ENCODE data around the gene ZDHHC6.

DNA sequence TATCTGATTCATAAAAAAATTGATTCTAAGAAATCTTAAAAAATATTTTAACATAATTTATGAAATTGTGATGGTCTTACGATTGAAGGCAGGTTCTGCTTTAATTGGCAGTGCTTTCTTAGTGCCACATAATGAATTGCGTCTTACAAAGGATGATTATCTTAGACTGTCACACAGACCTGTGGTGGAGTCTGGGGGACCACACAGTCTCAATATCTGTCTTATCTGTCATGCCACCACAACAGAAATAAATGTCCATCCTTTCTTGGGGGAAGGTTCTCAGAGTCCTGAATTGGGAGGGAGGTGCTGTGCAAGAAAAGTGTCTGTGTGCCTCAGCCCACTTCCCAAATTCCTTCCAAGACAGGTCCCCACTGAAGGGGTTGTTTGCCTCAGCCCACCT, 34.0 kb downstream of the ZDHHC6 start:
- TF ChIP-seq POLR2AphosphoS5 (IDR thresholded peaks at IDR 0.05; ENCODE audit: low read depth, low read length) (no peak), SRF (IDR thresholded peaks at IDR 0.05; ENCODE audit: low read depth, low read length) (no peak), EZH2 (IDR thresholded peaks at IDR 0.05; ENCODE audit: low read depth, low read length, severe bottlenecking) (no peak), POLR2A (IDR thresholded peaks at IDR 0.05; ENCODE audit: control extremely low read depth in 1 of 2, low read depth in 2 of 2, low read length in 2 of 2) (no peak), BRCA1 (IDR thresholded peaks at IDR 0.05; ENCODE audit: low read depth, low read length) (no peak), RNF2 (IDR thresholded peaks at IDR 0.05; ENCODE audit: borderline replicate concordance, low read depth, low read length, missing control alignments, poor library complexity, severe bottlenecking) (no peak), TEAD4 (IDR thresholded peaks at IDR 0.05; ENCODE audit: low read depth, low read length) (no peak)
- TF ChIP-seq, protein P1, sequence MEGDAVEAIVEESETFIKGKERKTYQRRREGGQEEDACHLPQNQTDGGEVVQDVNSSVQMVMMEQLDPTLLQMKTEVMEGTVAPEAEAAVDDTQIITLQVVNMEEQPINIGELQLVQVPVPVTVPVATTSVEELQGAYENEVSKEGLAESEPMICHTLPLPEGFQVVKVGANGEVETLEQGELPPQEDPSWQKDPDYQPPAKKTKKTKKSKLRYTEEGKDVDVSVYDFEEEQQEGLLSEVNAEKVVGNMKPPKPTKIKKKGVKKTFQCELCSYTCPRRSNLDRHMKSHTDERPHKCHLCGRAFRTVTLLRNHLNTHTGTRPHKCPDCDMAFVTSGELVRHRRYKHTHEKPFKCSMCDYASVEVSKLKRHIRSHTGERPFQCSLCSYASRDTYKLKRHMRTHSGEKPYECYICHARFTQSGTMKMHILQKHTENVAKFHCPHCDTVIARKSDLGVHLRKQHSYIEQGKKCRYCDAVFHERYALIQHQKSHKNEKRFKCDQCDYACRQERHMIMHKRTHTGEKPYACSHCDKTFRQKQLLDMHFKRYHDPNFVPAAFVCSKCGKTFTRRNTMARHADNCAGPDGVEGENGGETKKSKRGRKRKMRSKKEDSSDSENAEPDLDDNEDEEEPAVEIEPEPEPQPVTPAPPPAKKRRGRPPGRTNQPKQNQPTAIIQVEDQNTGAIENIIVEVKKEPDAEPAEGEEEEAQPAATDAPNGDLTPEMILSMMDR (IDR thresholded peaks at IDR 0.05; ENCODE audit: control extremely low read depth in 1 of 3, insufficient read depth in 1 of 3, low read depth in 1 of 3, low read length in 3 of 3), result no peak

All from H1 (cell line).